HepG2 (cell line): ENCODE measurements around the gene KIF6. TPM values are rescaled to one million over a fixed set of nuclear protein-coding genes. Genes with fewer than 3 reads are reported as not detected.

Experiments
- ATAC-seq: fragments of 200-7000 bp; cut with Tn5 transposase; 3 replicates; pipeline ENCODE4 v1.9.1; 2020; ENCODE audit warnings: mild to moderate bottlenecking, moderate library complexity
- BruUV-seq: library from RNA; stranded (reverse); fragments of 400-500 nt; replicated peaks from 2 replicates; lab custom pipeline; 2021; lab: Mats Ljungman, UMichigan
- CTCF ChIA-PET: fragments of 300-600 bp; formaldehyde crosslinking; extraction: SDS; loops from one replicate; lab custom pipeline; 2021; ENCODE audit warnings: low total read pairs, inconsistent platforms, low intra/inter-chr PET ratio; lab: Yijun Ruan, JAX
- POLR2A ChIA-PET: fragments of 350-600 bp; sonication (Branson Sonifier 250); formaldehyde crosslinking; loops from one replicate; lab custom pipeline; 2020; ENCODE audit warnings: antibody characterized with exemption, inconsistent platforms; lab: Yijun Ruan, JAX
- DNase-seq: peaks from one replicate; pipeline ENCODE4 v3.0.0-alpha.2; 2015; ENCODE audit warnings: low spot score
- FAIRE-seq: peaks from 3 replicates; lab custom pipeline; 2011; peaks lifted over from hg19 to GRCh38; lab: Jason Lieb, UNC
- H2AFZ ChIP-seq: one replicate; pipeline ENCODE4 v1.6.1; 2011; ENCODE audit warnings: low read length, inconsistent platforms
- H3K27ac ChIP-seq: fragments of 300-600 bp; 3 replicates; pipeline ENCODE4 v1.8.0; 2011; ENCODE audit warnings: mixed run types, mild to moderate bottlenecking, mixed read lengths, low read length, inconsistent platforms; ENCODE audit not compliant: insufficient read depth; ENCODE audit errors: extremely low read length
- H3K27me3 ChIP-seq, 2 experiments: fragments of 200-600 bp in 1 of 2; 2 replicates in 1 of 2; 3 replicates in 1 of 2; pipeline versions ENCODE4 v1.6.0 to v1.8.0; 2011; ENCODE audit warnings: low read length in 2 of 2, mild to moderate bottlenecking in 2 of 2, moderate library complexity in 2 of 2, inconsistent platforms in 1 of 2; ENCODE audit not compliant: insufficient read depth in 2 of 2, control insufficient read depth in 1 of 2
- H3K36me3 ChIP-seq, 2 experiments: fragments of 200-600 bp in 1 of 2; replicated peaks in 1 of 2; 2 replicates in 1 of 2; 3 replicates in 1 of 2; pipeline versions ENCODE4 v1.5.1 to v1.8.0; 2011; ENCODE audit warnings: low read length in 2 of 2, inconsistent platforms in 1 of 2; ENCODE audit not compliant: insufficient read depth in 2 of 2, control insufficient read depth in 1 of 2
- H3K4me1 ChIP-seq: 2 replicates; pipeline ENCODE4 v1.5.1; 2012; ENCODE audit warnings: low read length, inconsistent platforms; ENCODE audit not compliant: insufficient read depth
- H3K4me2 ChIP-seq: 2 replicates; pipeline ENCODE4 v1.6.0; 2011; ENCODE audit warnings: low read depth, low read length, inconsistent platforms
- H3K4me3 ChIP-seq, 3 experiments: fragments of 200-600 bp in 1 of 3; sonication (generic), shearing (Covaris generic) in 1 of 3; replicated peaks in 1 of 3; 2 replicates each; pipeline ENCODE4 v1.5.1; 2011 to 2016; ENCODE audit warnings: low read length in 3 of 3, inconsistent platforms in 2 of 3, low read depth in 2 of 3, mild to moderate bottlenecking in 2 of 3, control low read depth in 1 of 3, mixed read lengths in 1 of 3; ENCODE audit not compliant: insufficient read depth in 1 of 3
- H3K79me2 ChIP-seq: one replicate; pipeline ENCODE4 v1.6.1; 2011; ENCODE audit warnings: low read length, inconsistent platforms; ENCODE audit not compliant: insufficient read depth
- H3K9ac ChIP-seq: 2 replicates; pipeline ENCODE4 v1.6.0; 2011; ENCODE audit warnings: mild to moderate bottlenecking, low read depth, low read length, inconsistent platforms; ENCODE audit not compliant: insufficient read depth
- H3K9me3 ChIP-seq: 2 replicates; pipeline ENCODE4 v1.5.1; 2012; ENCODE audit warnings: mild to moderate bottlenecking, low read length
- H4K20me1 ChIP-seq: 2 replicates; pipeline ENCODE4 v1.6.0; 2011; ENCODE audit warnings: inconsistent platforms, mild to moderate bottlenecking, low read length, moderate library complexity; ENCODE audit not compliant: insufficient read depth
- JARID2 ChIP-seq: sonication (generic); formaldehyde crosslinking; IDR thresholded peaks from 2 replicates; pipeline ENCODE4 v1.8.1; 2023; ENCODE audit warnings: missing genetic modification reagents, inconsistent platforms; ENCODE audit not compliant: insufficient replicate concordance
- KLF16 ChIP-seq, 2 experiments: sonication (generic) in 1 of 2; formaldehyde crosslinking in 1 of 2; IDR thresholded peaks; 2 replicates each; pipeline versions ENCODE4 v1.6.1 to v1.8.0; 2016 to 2023; ENCODE audit warnings: missing genetic modification reagents in 2 of 2, missing compliant biosample characterization in 1 of 2
- PAX8 ChIP-seq: sonication (generic); formaldehyde crosslinking; IDR thresholded peaks from 2 replicates; pipeline ENCODE4 v1.8.0; 2022; ENCODE audit warnings: mild to moderate bottlenecking, missing genetic modification reagents, borderline replicate concordance
- PRMT3 ChIP-seq: sonication (generic); formaldehyde crosslinking; IDR thresholded peaks from 2 replicates; pipeline ENCODE4 v1.8.1; 2022; ENCODE audit warnings: low read depth, mild to moderate bottlenecking, moderate library complexity, missing genetic modification reagents, borderline replicate concordance
- SMARCC2 ChIP-seq: fragments of 450-650 bp; IDR thresholded peaks from 2 replicates; pipeline ENCODE4 v1.6.1; 2017; ENCODE audit warnings: antibody characterized with exemption, mild to moderate bottlenecking
- SP2 ChIP-seq: sonication (generic); formaldehyde crosslinking; IDR thresholded peaks from 2 replicates; pipeline ENCODE4 v1.5.1; 2020; ENCODE audit warnings: mild to moderate bottlenecking, missing genetic modification reagents
- SRSF1 ChIP-seq: fragments of 200-400 bp; formaldehyde crosslinking; optimal IDR thresholded peaks from 2 replicates; pipeline ENCODE3; 2017; ENCODE audit warnings: mild to moderate bottlenecking, low read depth, low read length, moderate library complexity
- TRIM24 ChIP-seq: sonication (generic); formaldehyde crosslinking; IDR thresholded peaks from 2 replicates; pipeline ENCODE4 v1.8.0; 2022; ENCODE audit warnings: mild to moderate bottlenecking, missing genetic modification reagents
- XBP1 ChIP-seq: sonication (generic); formaldehyde crosslinking; IDR thresholded peaks from 2 replicates; pipeline ENCODE4 v1.5.0; 2020; ENCODE audit warnings: missing genetic modification reagents
- ZFP1 ChIP-seq: IDR thresholded peaks from 2 replicates; pipeline ENCODE4 v1.6.1; 2016
- ZNF136 ChIP-seq: sonication (generic); formaldehyde crosslinking; IDR thresholded peaks from 2 replicates; pipeline ENCODE4 v1.8.1; 2022; ENCODE audit warnings: low read depth, mild to moderate bottlenecking, moderate library complexity, missing genetic modification reagents
- ZNF747 ChIP-seq: sonication (generic); formaldehyde crosslinking; IDR thresholded peaks from 2 replicates; pipeline ENCODE4 v1.8.1; 2023; ENCODE audit warnings: missing genetic modification reagents, mild to moderate bottlenecking, borderline replicate concordance
- ZNF775 ChIP-seq: sonication (generic); formaldehyde crosslinking; IDR thresholded peaks from 2 replicates; pipeline ENCODE4 v1.4.0; 2020; ENCODE audit warnings: missing genetic modification reagents, mild to moderate bottlenecking, moderate library complexity, borderline replicate concordance
- ZNF782 ChIP-seq: sonication (generic); formaldehyde crosslinking; IDR thresholded peaks from 2 replicates; pipeline ENCODE4 v1.4.0; 2020; ENCODE audit warnings: missing genetic modification reagents, mild to moderate bottlenecking, borderline replicate concordance
- ZNF839 ChIP-seq: sonication (generic); formaldehyde crosslinking; IDR thresholded peaks from 2 replicates; pipeline ENCODE4 v1.4.0; 2020; ENCODE audit warnings: missing genetic modification reagents, mild to moderate bottlenecking, borderline replicate concordance
- ZSCAN22 ChIP-seq: sonication (generic); formaldehyde crosslinking; IDR thresholded peaks from 2 replicates; pipeline ENCODE4 v1.4.0; 2020; ENCODE audit warnings: mild to moderate bottlenecking, missing genetic modification reagents
- WGBS: methylation state at CpG from one replicate; pipeline ENCODE4 v1.1.6; 2017; ENCODE audit warnings: low lambda C conversion rate; 5-methylcytosine and 5-hydroxymethylcytosine counted together
- in situ Hi-C: cut with HindIII; loops from 2 replicates; pipeline ENCODE4 v1.10.0; 2017; ENCODE audit warnings: low pct_unique_long_range_greater_than_20kb; ENCODE audit not compliant: extremely low pct_ligation_motif_present
- intact Hi-C: fragments of 100-400 bp; cut with micrococcal nuclease; formaldehyde crosslinking; loops from one replicate; pipeline ENCODE4 v1.10.0; 2022; ENCODE audit not compliant: unreplicated experiment
- polyA plus RNA-seq, 8 experiments: library from polyadenylated mRNA; depleted of rRNA in 3 of 8; stranded (reverse) in 7 of 8; unstranded in 1 of 8; fragments of >200 nt; fragmentation: Illumina TruSeq in 4 of 8; extraction: Trizol in 4 of 8; gene quantifications; 2 replicates each; pipeline versions ENCODE4 v1.2.1 to v1.2.3, GENCODE V29; 2011 to 2016; ENCODE audit warnings: low read depth in 4 of 8, missing spikeins in 1 of 8, mixed read lengths in 1 of 8; ENCODE audit not compliant: insufficient read depth in 1 of 8
- total RNA-seq, 5 experiments: library from RNA; depleted of rRNA; stranded (reverse); fragments of >200 nt; fragmentation: Illumina TruSeq; extraction: Trizol; gene quantifications; 2 replicates each; pipeline ENCODE4 v1.2.3, GENCODE V29; 2016; ENCODE audit warnings: low read depth in 1 of 5
- TF ChIP-seq, protein P1 (sequence below): fragments of 450-650 bp; IDR thresholded peaks from 2 replicates; pipeline ENCODE4 v1.6.1; 2017
- TF ChIP-seq, protein P2 (sequence below): sonication (generic); formaldehyde crosslinking; conservative IDR thresholded peaks from 2 replicates; pipeline ENCODE4 v1.4.0; 2020; ENCODE audit warnings: mild to moderate bottlenecking, missing genetic modification reagents, moderate library complexity
- TF ChIP-seq, protein P3 (sequence below): sonication (generic); formaldehyde crosslinking; IDR thresholded peaks from 2 replicates; pipeline ENCODE4 v1.5.0; 2020; ENCODE audit warnings: missing genetic modification reagents

KIF6 gene
- total and polyA plus RNA-seq, 2 of the 13 experiments (the other 11 are each of a cell fraction or from before 2014, with no cell fraction given), result 0.04 to 0.27 TPM

DNA sequence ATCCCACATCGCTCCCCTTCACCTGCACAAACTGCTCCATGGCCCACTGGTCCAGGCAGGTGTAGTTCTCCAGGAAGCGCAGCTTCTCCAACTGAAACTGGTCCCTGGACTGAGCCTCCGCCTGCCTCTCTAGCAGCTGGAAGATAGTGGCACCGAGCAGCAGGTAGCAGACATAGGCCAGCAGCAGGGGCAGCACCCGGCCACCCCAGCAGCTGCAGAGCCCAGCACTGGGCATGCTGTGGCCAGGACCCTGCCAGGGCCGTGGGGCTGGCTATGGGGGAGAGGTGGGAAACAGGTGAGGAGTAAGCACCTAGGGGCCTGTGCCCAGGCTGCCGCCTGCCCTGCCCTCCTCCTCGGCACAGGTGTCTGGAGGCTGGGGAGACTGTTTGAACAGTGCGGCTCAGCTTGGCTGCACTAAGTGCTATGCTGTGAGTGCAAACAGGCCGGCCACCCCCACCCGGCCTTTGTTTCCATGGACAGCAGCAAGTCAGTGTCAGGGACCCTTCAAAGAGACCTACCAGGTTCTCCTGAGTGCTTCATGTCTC lies 402.8 kb downstream of the KIF6 start, which contains the start of gene KCNK16:
KCNK16 (minus strand) TSS at position 397 of the 545 bp plus-strand sequence; CDS start at position 235, 162 bp downstream.
- DNase-seq, result no peak
- H3K9me3 ChIP-seq, result no peaks in the 10 kb centered on the region
- H3K79me2 ChIP-seq, result no peaks in the 10 kb centered on the region
- H3K4me3 ChIP-seq, result no peak within 1 kb of the TSS
- no peak for FAIRE-seq
- no peaks in the 10 kb centered on the region for H4K20me1 ChIP-seq
- no peak within 1 kb of the TSS for H3K9ac ChIP-seq
- H3K4me1 ChIP-seq, result no peaks in the 10 kb centered on the region
- no peak within 1 kb of the TSS for H3K4me2 ChIP-seq
- no peak; the same call in 1 of the 3 replicates for ATAC-seq
- CTCF ChIA-PET, result no interaction called here
- H3K27ac ChIP-seq, result no peak within 1 kb of the TSS
- no peaks in the 10 kb centered on the region for H3K36me3 ChIP-seq
- 9% methylated on average over 8 of the region's 11 CpGs for whole genome bisulfite sequencing
- no peak for TF ChIP-seq ZNF839 (CRISPR knock-in tag)
- no peak for TF ChIP-seq KLF16 (CRISPR knock-in tag; IDR thresholded peaks at IDR 0.05)
- TF ChIP-seq PRMT3 (CRISPR knock-in tag), result no peak
- TF ChIP-seq SRSF1, result no peak
- TF ChIP-seq ZNF775 (CRISPR knock-in tag), result no peak
- no peak for TF ChIP-seq ZNF136 (CRISPR knock-in tag)
- TF ChIP-seq JARID2 (CRISPR knock-in tag), result no peak
- TF ChIP-seq, protein P1, sequence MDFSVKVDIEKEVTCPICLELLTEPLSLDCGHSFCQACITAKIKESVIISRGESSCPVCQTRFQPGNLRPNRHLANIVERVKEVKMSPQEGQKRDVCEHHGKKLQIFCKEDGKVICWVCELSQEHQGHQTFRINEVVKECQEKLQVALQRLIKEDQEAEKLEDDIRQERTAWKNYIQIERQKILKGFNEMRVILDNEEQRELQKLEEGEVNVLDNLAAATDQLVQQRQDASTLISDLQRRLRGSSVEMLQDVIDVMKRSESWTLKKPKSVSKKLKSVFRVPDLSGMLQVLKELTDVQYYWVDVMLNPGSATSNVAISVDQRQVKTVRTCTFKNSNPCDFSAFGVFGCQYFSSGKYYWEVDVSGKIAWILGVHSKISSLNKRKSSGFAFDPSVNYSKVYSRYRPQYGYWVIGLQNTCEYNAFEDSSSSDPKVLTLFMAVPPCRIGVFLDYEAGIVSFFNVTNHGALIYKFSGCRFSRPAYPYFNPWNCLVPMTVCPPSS, result no peak
- TF ChIP-seq ZNF782 (CRISPR knock-in tag), result no peak
- TF ChIP-seq, protein P2, sequence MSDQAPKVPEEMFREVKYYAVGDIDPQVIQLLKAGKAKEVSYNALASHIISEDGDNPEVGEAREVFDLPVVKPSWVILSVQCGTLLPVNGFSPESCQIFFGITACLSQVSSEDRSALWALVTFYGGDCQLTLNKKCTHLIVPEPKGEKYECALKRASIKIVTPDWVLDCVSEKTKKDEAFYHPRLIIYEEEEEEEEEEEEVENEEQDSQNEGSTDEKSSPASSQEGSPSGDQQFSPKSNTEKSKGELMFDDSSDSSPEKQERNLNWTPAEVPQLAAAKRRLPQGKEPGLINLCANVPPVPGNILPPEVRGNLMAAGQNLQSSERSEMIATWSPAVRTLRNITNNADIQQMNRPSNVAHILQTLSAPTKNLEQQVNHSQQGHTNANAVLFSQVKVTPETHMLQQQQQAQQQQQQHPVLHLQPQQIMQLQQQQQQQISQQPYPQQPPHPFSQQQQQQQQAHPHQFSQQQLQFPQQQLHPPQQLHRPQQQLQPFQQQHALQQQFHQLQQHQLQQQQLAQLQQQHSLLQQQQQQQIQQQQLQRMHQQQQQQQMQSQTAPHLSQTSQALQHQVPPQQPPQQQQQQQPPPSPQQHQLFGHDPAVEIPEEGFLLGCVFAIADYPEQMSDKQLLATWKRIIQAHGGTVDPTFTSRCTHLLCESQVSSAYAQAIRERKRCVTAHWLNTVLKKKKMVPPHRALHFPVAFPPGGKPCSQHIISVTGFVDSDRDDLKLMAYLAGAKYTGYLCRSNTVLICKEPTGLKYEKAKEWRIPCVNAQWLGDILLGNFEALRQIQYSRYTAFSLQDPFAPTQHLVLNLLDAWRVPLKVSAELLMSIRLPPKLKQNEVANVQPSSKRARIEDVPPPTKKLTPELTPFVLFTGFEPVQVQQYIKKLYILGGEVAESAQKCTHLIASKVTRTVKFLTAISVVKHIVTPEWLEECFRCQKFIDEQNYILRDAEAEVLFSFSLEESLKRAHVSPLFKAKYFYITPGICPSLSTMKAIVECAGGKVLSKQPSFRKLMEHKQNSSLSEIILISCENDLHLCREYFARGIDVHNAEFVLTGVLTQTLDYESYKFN (CRISPR knock-in tag), result no peak
- TF ChIP-seq ZNF747 (CRISPR knock-in tag), result no peak
- TF ChIP-seq XBP1 (CRISPR knock-in tag), result no peak
- TF ChIP-seq TRIM24 (CRISPR knock-in tag), result no peak
- TF ChIP-seq SMARCC2, result no peak
- TF ChIP-seq SP2 (CRISPR knock-in tag), result no peak
- no peak for TF ChIP-seq ZSCAN22 (CRISPR knock-in tag)
- TF ChIP-seq, protein P3, sequence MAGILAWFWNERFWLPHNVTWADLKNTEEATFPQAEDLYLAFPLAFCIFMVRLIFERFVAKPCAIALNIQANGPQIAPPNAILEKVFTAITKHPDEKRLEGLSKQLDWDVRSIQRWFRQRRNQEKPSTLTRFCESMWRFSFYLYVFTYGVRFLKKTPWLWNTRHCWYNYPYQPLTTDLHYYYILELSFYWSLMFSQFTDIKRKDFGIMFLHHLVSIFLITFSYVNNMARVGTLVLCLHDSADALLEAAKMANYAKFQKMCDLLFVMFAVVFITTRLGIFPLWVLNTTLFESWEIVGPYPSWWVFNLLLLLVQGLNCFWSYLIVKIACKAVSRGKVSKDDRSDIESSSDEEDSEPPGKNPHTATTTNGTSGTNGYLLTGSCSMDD (CRISPR knock-in tag), result no peak
- TF ChIP-seq PAX8, result no peak
- TF ChIP-seq ZFP1, result no peak
- no peak within 1 kb of the TSS for H2AFZ ChIP-seq
- peaks cover 0 to 16% of the 10 kb centered on the region in 2 experiments; a peak in 3 of 5 replicates for H3K27me3 ChIP-seq
- intact Hi-C loops, result no loop called here
- no TSS peak for BruUV-seq
- POLR2A ChIA-PET, result no interaction called here
- in situ Hi-C loops, result no loop called here
